HCT116 (cell line): Measurements from ENCODE around the gene SH3RF2. TPM values are rescaled to one million over a fixed set of nuclear protein-coding genes. Genes with fewer than 3 reads are reported as not detected.

Experiments used
- ATAC-seq: fragments of 200-7000 bp; cut with Tn5 transposase; 2 replicates; pipeline ENCODE4 v1.9.1; 2020; ENCODE audit warnings: mild to moderate bottlenecking, moderate library complexity
- BruUV-seq: library from RNA; stranded (reverse); fragments of 400-500 nt; replicated peaks from 2 replicates; lab custom pipeline; 2021; lab: Mats Ljungman, UMichigan
- CTCF ChIA-PET: fragments of 300-600 bp; sonication (Branson Sonifier 250); formaldehyde crosslinking; loops from one replicate; lab custom pipeline; 2021; ENCODE audit warnings: antibody characterized with exemption; lab: Charles Lee
- POLR2A ChIA-PET: fragments of 300-600, 350-600 bp; sonication (Branson Sonifier 250); formaldehyde crosslinking; loops from one replicate; lab custom pipeline; 2021; ENCODE audit warnings: antibody characterized with exemption; lab: Charles Lee
- RAD21 ChIA-PET, 2 experiments: fragments of 300-600 bp; sonication (Branson Sonifier 250); formaldehyde crosslinking; loops; one replicate each; lab custom pipeline; 2023; ENCODE audit warnings: low total read pairs in 2 of 2; ENCODE audit not compliant: uncharacterized antibody in 2 of 2, unreplicated experiment in 2 of 2, low non-redundant PET in 1 of 2; lab: Charles Lee
- DNase-seq: peaks from one replicate; pipeline ENCODE4 v3.0.0-alpha.2; 2010; ENCODE audit warnings: low read depth, low spot score
- H2AFZ ChIP-seq: fragments of 200-600 bp; shearing (Covaris generic), sonication (generic); 2 replicates; pipeline ENCODE4 v1.6.1; 2017; ENCODE audit warnings: low read depth, mixed run types, mixed read lengths, antibody characterized with exemption, low read length; ENCODE audit not compliant: poor library complexity, severe bottlenecking
- H3K27ac ChIP-seq: 2 replicates; pipeline ENCODE4 v1.5.1; 2012; ENCODE audit warnings: low read depth, low read length
- H3K27me3 ChIP-seq: fragments of 200-600 bp; sonication (generic); 2 replicates; pipeline ENCODE4 v1.6.1; 2016; ENCODE audit warnings: mixed run types, low read length, mixed read lengths; ENCODE audit not compliant: insufficient read depth
- H3K36me3 ChIP-seq, 2 experiments: fragments of 200-500 bp in 1 of 2; fragments of 200-600 bp in 1 of 2; sonication (Bioruptor generic) in 1 of 2; sonication (generic) in 1 of 2; 2 replicates each; pipeline versions ENCODE4 v1.5.1 to v1.6.1; 2014 to 2016; ENCODE audit warnings: low read length in 2 of 2, inconsistent platforms in 1 of 2, mixed read lengths in 1 of 2, mixed run types in 1 of 2; ENCODE audit not compliant: insufficient read depth in 2 of 2, control insufficient read depth in 1 of 2
- H3K4me1 ChIP-seq, 2 experiments: fragments of 200-600 bp in 1 of 2; sonication (generic) in 1 of 2; 2 replicates each; pipeline versions ENCODE4 v1.5.1 to v1.6.1; 2012 to 2017; ENCODE audit warnings: low read length in 2 of 2, inconsistent platforms in 1 of 2, mild to moderate bottlenecking in 1 of 2, mixed read lengths in 1 of 2, mixed run types in 1 of 2, moderate library complexity in 1 of 2; ENCODE audit not compliant: insufficient read depth in 2 of 2, control insufficient read depth in 1 of 2
- H3K4me2 ChIP-seq: fragments of 200-600 bp; sonication (generic); 2 replicates; pipeline ENCODE4 v1.6.1; 2017; ENCODE audit warnings: mixed run types, low read length, mixed read lengths
- H3K4me3 ChIP-seq, 2 experiments: fragments of 200-600 bp in 1 of 2; sonication (generic) in 1 of 2; replicated peaks in 1 of 2; 2 replicates each; pipeline ENCODE4 v1.5.1; 2011 to 2016; ENCODE audit warnings: low read length in 2 of 2, control low read depth in 1 of 2, low read depth in 1 of 2, mild to moderate bottlenecking in 1 of 2, mixed read lengths in 1 of 2, mixed run types in 1 of 2
- H3K79me2 ChIP-seq: fragments of 200-600 bp; sonication (generic); 2 replicates; pipeline ENCODE4 v1.6.1; 2017; ENCODE audit warnings: mild to moderate bottlenecking, mixed run types, low read length, moderate library complexity, mixed read lengths; ENCODE audit not compliant: insufficient read depth
- H3K9ac ChIP-seq: fragments of 200-600 bp; sonication (generic); 2 replicates; pipeline ENCODE4 v1.6.1; 2016; ENCODE audit warnings: low read length, mixed read lengths
- H3K9me2 ChIP-seq: fragments of 200-600 bp; sonication (generic), shearing (Covaris generic); 2 replicates; pipeline ENCODE4 v1.6.1; 2017; ENCODE audit warnings: mixed run types, mild to moderate bottlenecking, moderate library complexity; ENCODE audit not compliant: insufficient read depth
- H3K9me3 ChIP-seq, 2 experiments: fragments of 200-500 bp in 1 of 2; fragments of 200-600 bp in 1 of 2; sonication (Bioruptor generic) in 1 of 2; sonication (generic) in 1 of 2; 2 replicates each; pipeline ENCODE4 v1.6.1; 2014 to 2017; ENCODE audit warnings: low read length in 2 of 2, mixed read lengths in 2 of 2, inconsistent platforms in 1 of 2, low read depth in 1 of 2, mild to moderate bottlenecking in 1 of 2, mixed run types in 1 of 2, moderate library complexity in 1 of 2; ENCODE audit not compliant: control insufficient read depth in 1 of 2, insufficient read depth in 1 of 2
- H4K20me1 ChIP-seq: fragments of 200-600 bp; sonication (generic), shearing (Covaris generic); 2 replicates; pipeline ENCODE4 v1.6.1; 2017; ENCODE audit warnings: mixed run types, mild to moderate bottlenecking, moderate library complexity; ENCODE audit not compliant: insufficient read depth
- ATF3 ChIP-seq: IDR thresholded peaks from 2 replicates; pipeline ENCODE4 v1.6.1; 2012
- CBX3 ChIP-seq: IDR thresholded peaks from 2 replicates; pipeline ENCODE4 v1.6.1; 2012; ENCODE audit warnings: low read depth
- CTCF ChIP-seq, 3 experiments: fragments of 200-600 bp in 1 of 3; sonication (generic) in 1 of 3; IDR thresholded peaks in 2 of 3; conservative IDR thresholded peaks in 1 of 3; 2 replicates each; pipeline ENCODE4 v1.5.1; 2012 to 2017; ENCODE audit warnings: low read depth in 2 of 3, low read length in 2 of 3, antibody characterized with exemption in 1 of 3, borderline replicate concordance in 1 of 3, control low read depth in 1 of 3, mild to moderate bottlenecking in 1 of 3, mixed read lengths in 1 of 3, mixed run types in 1 of 3, moderate library complexity in 1 of 3; ENCODE audit not compliant: insufficient read depth in 1 of 3
- ELF1 ChIP-seq: IDR thresholded peaks from 2 replicates; pipeline ENCODE4 v1.6.1; 2012; ENCODE audit warnings: low read depth, borderline replicate concordance
- EZH2 ChIP-seq: fragments of 200-600 bp; sonication (generic); IDR thresholded peaks from 2 replicates; pipeline ENCODE4 v1.6.1; 2017; ENCODE audit warnings: antibody characterized with exemption, mixed run types
- EZH2phosphoT487 ChIP-seq: fragments of 200-600 bp; IDR thresholded peaks from 2 replicates; pipeline ENCODE4 v1.6.1; 2018; ENCODE audit warnings: antibody characterized with exemption, borderline replicate concordance
- FOSL1 ChIP-seq: IDR thresholded peaks from 2 replicates; pipeline ENCODE4 v1.6.1; 2012; ENCODE audit warnings: low read depth
- JUND ChIP-seq: IDR thresholded peaks from 2 replicates; pipeline ENCODE4 v1.6.1; 2012
- MAX ChIP-seq: IDR thresholded peaks from 2 replicates; pipeline ENCODE4 v1.6.1; 2012
- POLR2A ChIP-seq: IDR thresholded peaks from 2 replicates; pipeline ENCODE4 v1.7.0; 2011; ENCODE audit warnings: borderline replicate concordance; ENCODE audit not compliant: insufficient read depth, insufficient read length; ENCODE audit errors: extremely low read depth
- POLR2AphosphoS5 ChIP-seq: IDR thresholded peaks from 2 replicates; pipeline ENCODE4 v1.6.1; 2011; ENCODE audit warnings: mild to moderate bottlenecking, low read depth, low read length, moderate library complexity
- SIN3A ChIP-seq: IDR thresholded peaks from 2 replicates; pipeline ENCODE4 v1.6.1; 2012; ENCODE audit warnings: low read depth
- SP1 ChIP-seq: IDR thresholded peaks from 2 replicates; pipeline ENCODE4 v1.6.1; 2012; ENCODE audit warnings: low read depth
- SRF ChIP-seq: IDR thresholded peaks from 2 replicates; pipeline ENCODE4 v1.6.1; 2012; ENCODE audit warnings: low read depth
- ZNF274 ChIP-seq: fragments of 200-500 bp; sonication (Bioruptor generic); IDR thresholded peaks from 2 replicates; pipeline ENCODE4 v1.6.1; 2014; ENCODE audit warnings: mild to moderate bottlenecking, low read depth, low read length, inconsistent platforms
- intact Hi-C: fragments of 100-400 bp; cut with micrococcal nuclease; formaldehyde crosslinking; loops from 2 replicates; pipeline ENCODE4 v1.10.0; 2022
- total RNA-seq: library from RNA; stranded (reverse); gene quantifications from one replicate; pipeline ENCODE4 v1.2.1, GENCODE V29; 2021; ENCODE audit not compliant: unreplicated experiment

The SH3RF2 gene
- total RNA-seq, 1 experiment from 2014 or later = 14.3 TPM

GRCh38 chr5:145983446-145983845 lies 47.1 kb downstream of the SH3RF2 start:
- ChIA-PET POLR2A (no interaction called here), CTCF (no interaction called here), RAD21 (no interaction called here)
- ATAC-seq (no peak), DNase-seq (no peak)
- H3K4me2 ChIP-seq = no peak overlapping the region
- H4K20me1 ChIP-seq = no peaks in the 10 kb centered on the region
- H3K79me2 ChIP-seq = no peaks in the 10 kb centered on the region
- no peak for TF ChIP-seq CBX3
- no peak for TF ChIP-seq JUND
- TF ChIP-seq CTCF (IDR thresholded peaks at IDR 0.05 in 2 of 3, conservative IDR thresholded peaks at IDR 0.05 in 1 of 3; ENCODE audit: borderline replicate concordance in 1 of 3, insufficient read depth in 1 of 3, low read depth in 2 of 3, low read length in 2 of 3) = no peak
- TF ChIP-seq POLR2A = no peak
- TF ChIP-seq EZH2phosphoT487 = no peak
- H3K4me1 ChIP-seq = peaks cover 39 to 45% of the 10 kb centered on the region in 2 experiments
- H3K9me3 ChIP-seq = no peaks in the 10 kb centered on the region
- H3K9me2 ChIP-seq = no peaks in the 10 kb centered on the region
- H3K27me3 ChIP-seq = no peaks in the 10 kb centered on the region
- no peak overlapping the region for H3K9ac ChIP-seq
- BruUV-seq = no TSS peak
- intact Hi-C loops = loop anchor here (5.0 kb wide), 1 partner anchor 76 kb away; no protein-coding TSS in a partner anchor
- no peaks in the 10 kb centered on the region for H3K36me3 ChIP-seq
- H2AFZ ChIP-seq = no peak overlapping the region
- H3K27ac ChIP-seq = no peak overlapping the region
- H3K4me3 ChIP-seq = no peak overlapping the region

GRCh38 chr5:145984072-145984471 lies 47.7 kb downstream of the SH3RF2 start:
- Histone ChIP-seq H3K9ac (no peak overlapping the region), H3K4me2 (no peak overlapping the region), H3K27me3 (no peaks in the 10 kb centered on the region), H3K9me2 (no peaks in the 10 kb centered on the region), H4K20me1 (no peaks in the 10 kb centered on the region), H2AFZ (no peak overlapping the region), H3K36me3 (no peaks in the 10 kb centered on the region), H3K4me3 (no peak overlapping the region), H3K27ac (no peak overlapping the region), H3K9me3 (no peaks in the 10 kb centered on the region), H3K79me2 (no peaks in the 10 kb centered on the region), H3K4me1 (peaks cover 36 to 39% of the 10 kb centered on the region in 2 experiments)
- no peak for DNase-seq
- RAD21 ChIA-PET = no interaction called here
- CTCF ChIA-PET = no interaction called here
- ATAC-seq = no peak
- POLR2A ChIA-PET = no interaction called here
- intact Hi-C loops = loop anchor here (5.0 kb wide), 1 partner anchor 77 kb away; no protein-coding TSS in a partner anchor
- no TSS peak for BruUV-seq
- no peak for TF ChIP-seq CBX3
- TF ChIP-seq EZH2 = no peak
- TF ChIP-seq SIN3A = no peak
- TF ChIP-seq ATF3 = no peak
- no peak for TF ChIP-seq ELF1
- no peak for TF ChIP-seq POLR2AphosphoS5
- no peak for TF ChIP-seq ZNF274
- no peak for TF ChIP-seq SP1
- TF ChIP-seq CTCF (IDR thresholded peaks at IDR 0.05 in 2 of 3, conservative IDR thresholded peaks at IDR 0.05 in 1 of 3; ENCODE audit: borderline replicate concordance in 1 of 3, insufficient read depth in 1 of 3, low read depth in 2 of 3, low read length in 2 of 3) = no peak
- no peak for TF ChIP-seq MAX
- no peak for TF ChIP-seq JUND
- TF ChIP-seq SRF = no peak
- TF ChIP-seq FOSL1 = no peak
